GM23338 (cell line): ENCODE results near the gene ARHGAP27. TPM values are rescaled to one million over a fixed set of nuclear protein-coding genes. Genes with fewer than 3 reads are reported as not detected.

Experiments used
- ATAC-seq: fragments of 200-7000 bp; cut with Tn5 transposase; 3 replicates; pipeline ENCODE4 v1.9.1; 2020
- DNase-seq: peaks from one replicate; pipeline ENCODE4 v3.0.0-alpha.2; 2015; ENCODE audit warnings: low spot score
- H2AFZ ChIP-seq: fragments of 200-600 bp; sonication (generic); 2 replicates; pipeline ENCODE4 v1.8.0; 2016; ENCODE audit warnings: antibody characterized with exemption, mild to moderate bottlenecking, moderate library complexity
- H3F3A ChIP-seq: fragments of 200-600 bp; sonication (generic); replicated peaks from 2 replicates; pipeline ENCODE4 v1.8.0; 2017; ENCODE audit warnings: antibody characterized with exemption, mixed run types, low read depth
- H3K27ac ChIP-seq: fragments of 200-600 bp; sonication (generic); 2 replicates; pipeline ENCODE4 v1.6.1; 2016; ENCODE audit warnings: low read depth
- H3K27me3 ChIP-seq: fragments of 200-600 bp; sonication (generic); 2 replicates; pipeline ENCODE4 v1.8.0; 2016; ENCODE audit warnings: mild to moderate bottlenecking, mixed run types, moderate library complexity; ENCODE audit not compliant: insufficient read depth
- H3K36me3 ChIP-seq: fragments of 200-600 bp; sonication (generic); 2 replicates; pipeline ENCODE4 v1.8.0; 2016; ENCODE audit warnings: mild to moderate bottlenecking; ENCODE audit not compliant: insufficient read depth
- H3K4me1 ChIP-seq: fragments of 200-600 bp; sonication (generic); 2 replicates; pipeline ENCODE4 v1.8.0; 2016; ENCODE audit warnings: mild to moderate bottlenecking, moderate library complexity; ENCODE audit not compliant: insufficient read depth
- H3K4me2 ChIP-seq: fragments of 200-600 bp; sonication (generic); 2 replicates; pipeline ENCODE4 v1.7.1; 2017; ENCODE audit warnings: mixed run types
- H3K4me3 ChIP-seq: fragments of 200-600 bp; sonication (generic); 2 replicates; pipeline ENCODE4 v1.6.1; 2016; ENCODE audit warnings: mixed run types
- H3K79me2 ChIP-seq: fragments of 200-600 bp; sonication (generic); replicated peaks from 2 replicates; pipeline ENCODE4 v1.8.0; 2017; ENCODE audit warnings: mild to moderate bottlenecking; ENCODE audit not compliant: insufficient read depth
- H3K9me2 ChIP-seq: fragments of 200-600 bp; sonication (generic); 2 replicates; pipeline ENCODE4 v1.8.0; 2017; ENCODE audit not compliant: insufficient read depth
- H4K20me1 ChIP-seq: fragments of 200-600 bp; sonication (generic); replicated peaks from 2 replicates; pipeline ENCODE4 v1.8.0; 2017; ENCODE audit warnings: mild to moderate bottlenecking; ENCODE audit not compliant: insufficient read depth
- H3K27ac Mint-ChIP-seq: 2 replicates; pipeline ENCODE4 v1.8.0; 2020; ENCODE audit warnings: inconsistent platforms, mild to moderate bottlenecking, moderate library complexity, mixed read lengths
- H3K27me3 Mint-ChIP-seq: 3 replicates; pipeline ENCODE4 v1.8.0; 2022; ENCODE audit warnings: low read depth, mild to moderate bottlenecking, moderate library complexity, mixed read lengths, inconsistent platforms; ENCODE audit not compliant: insufficient read depth, poor library complexity
- H3K36me3 Mint-ChIP-seq: 3 replicates; pipeline ENCODE4 v1.8.0; 2021; ENCODE audit warnings: low read depth, mild to moderate bottlenecking, inconsistent platforms, moderate library complexity, mixed read lengths
- H3K4me1 Mint-ChIP-seq: 3 replicates; pipeline ENCODE4 v1.8.0; 2020; ENCODE audit warnings: mild to moderate bottlenecking, inconsistent platforms, mixed read lengths
- H3K4me3 Mint-ChIP-seq: 3 replicates; pipeline ENCODE4 v1.8.0; 2021; ENCODE audit warnings: moderate library complexity, mild to moderate bottlenecking, inconsistent platforms, mixed read lengths
- H3K9me3 Mint-ChIP-seq: 3 replicates; pipeline ENCODE4 v1.8.0; 2020; ENCODE audit warnings: moderate library complexity, mild to moderate bottlenecking, inconsistent platforms, mixed read lengths
- CREB1 ChIP-seq: fragments of 250-450 bp; sonication (Bioruptor Pico); IDR thresholded peaks from 2 replicates; pipeline ENCODE4 v1.5.0; 2020; ENCODE audit warnings: low read depth, mild to moderate bottlenecking, moderate library complexity
- CTCF ChIP-seq, 2 experiments: fragments of 200-600 bp in 1 of 2; sonication (generic) in 1 of 2; conservative IDR thresholded peaks; 2 replicates each; pipeline versions ENCODE4 v1.5.1 to v1.6.1; 2016 to 2017; ENCODE audit warnings: antibody characterized with exemption in 2 of 2, low read depth in 2 of 2, mild to moderate bottlenecking in 2 of 2, moderate library complexity in 1 of 2
- ETS1 ChIP-seq: IDR thresholded peaks from 2 replicates; pipeline ENCODE4 v1.6.1; 2016; ENCODE audit warnings: antibody characterized with exemption
- EZH2 ChIP-seq: fragments of 200-600 bp; sonication (generic); IDR thresholded peaks from one replicate; pipeline ENCODE4 v1.8.0; 2017; ENCODE audit warnings: antibody characterized with exemption, mild to moderate bottlenecking, low read depth; ENCODE audit not compliant: unreplicated experiment
- EZH2phosphoT487 ChIP-seq: fragments of 200-600 bp; sonication (generic); IDR thresholded peaks from one replicate; pipeline ENCODE4 v1.8.1; 2018; ENCODE audit warnings: antibody characterized with exemption; ENCODE audit not compliant: unreplicated experiment
- JUNB ChIP-seq: IDR thresholded peaks from one replicate; pipeline ENCODE4 v1.6.1; 2016; ENCODE audit warnings: antibody characterized with exemption; ENCODE audit not compliant: unreplicated experiment
- NANOG ChIP-seq: IDR thresholded peaks from 2 replicates; pipeline ENCODE4 v1.6.1; 2016; ENCODE audit warnings: antibody characterized with exemption, borderline replicate concordance
- POLR2AphosphoS5 ChIP-seq: IDR thresholded peaks from 2 replicates; pipeline ENCODE4 v1.6.1; 2016; ENCODE audit warnings: antibody characterized with exemption, low read depth
- REST ChIP-seq: IDR thresholded peaks from one replicate; pipeline ENCODE4 v1.6.1; 2018; ENCODE audit warnings: antibody characterized with exemption; ENCODE audit not compliant: unreplicated experiment
- STAT1 ChIP-seq: IDR thresholded peaks from one replicate; pipeline ENCODE4 v1.6.1; 2016; ENCODE audit warnings: antibody characterized with exemption; ENCODE audit not compliant: unreplicated experiment
- ZNF114 ChIP-seq: fragments of 250-450 bp; sonication (Bioruptor Pico); IDR thresholded peaks from 2 replicates; pipeline ENCODE4 v1.5.0; 2020; ENCODE audit warnings: mild to moderate bottlenecking, moderate library complexity
- ZNF331 ChIP-seq: fragments of 250-450 bp; sonication (Bioruptor Pico); IDR thresholded peaks from 2 replicates; pipeline ENCODE4 v1.5.0; 2020; ENCODE audit warnings: low read depth, mild to moderate bottlenecking, moderate library complexity
- ZNF462 ChIP-seq: fragments of 250-450 bp; sonication (Bioruptor Pico); IDR thresholded peaks from 2 replicates; pipeline ENCODE4 v1.5.0; 2020; ENCODE audit warnings: mild to moderate bottlenecking, moderate library complexity
- polyA plus RNA-seq: library from polyadenylated mRNA; unstranded; fragments of >200 nt; fragmentation: Nextera tagmentation; extraction: Ambion mirVana; gene quantifications from 2 replicates; pipeline ENCODE4 v1.2.1, GENCODE V29; 2016
- total RNA-seq: library from RNA; depleted of rRNA; stranded (reverse); fragments of >200 nt; shearing (Covaris generic); gene quantifications from 2 replicates; pipeline ENCODE4 v1.2.3, GENCODE V29; 2014

Gene ARHGAP27
- total and polyA plus RNA-seq, 2 experiments from 2014 or later: 5.9 to 17.7 TPM

GRCh38 chr17:45389354-45389753 is 43.3 kb downstream of the ARHGAP27 start:
- H3K36me3 ChIP-seq: no peaks in the 10 kb centered on the region
- H3K9me2 ChIP-seq: no peaks in the 10 kb centered on the region
- H2AFZ ChIP-seq: peak overlapping the region; percentile 72; the same call in 1 of the 2 replicates
- Mint-ChIP-seq H3K27me3 (peaks cover 19% of the 10 kb centered on the region), H3K9me3 (no peaks in the 10 kb centered on the region; the same call in 2 of the 3 replicates), H3K36me3 (no peaks in the 10 kb centered on the region), H3K27ac (no peak overlapping the region), H3K4me3 (no peak overlapping the region), H3K4me1 (peaks cover 10% of the 10 kb centered on the region)
- H3K79me2 ChIP-seq: no peaks in the 10 kb centered on the region
- H3K4me2 ChIP-seq: no peak overlapping the region
- DNase-seq (no peak), ATAC-seq (peak; percentile 13; the same call in 2 of the 3 replicates)
- H3K27ac ChIP-seq: no peak overlapping the region
- no peaks in the 10 kb centered on the region for H3K27me3 ChIP-seq
- no peaks in the 10 kb centered on the region; the same call in 1 of the 2 replicates for H3K4me1 ChIP-seq
- no peaks in the 10 kb centered on the region for H3F3A ChIP-seq
- no peak overlapping the region for H3K4me3 ChIP-seq
- H4K20me1 ChIP-seq: no peaks in the 10 kb centered on the region
- TF ChIP-seq JUNB: no peak
- TF ChIP-seq CTCF (conservative IDR thresholded peaks at IDR 0.05; ENCODE audit: low read depth in 2 of 2): no peak
- TF ChIP-seq CREB1 (CRISPR knock-in tag): no peak
- TF ChIP-seq ZNF331 (CRISPR knock-in tag): no peak
- no peak for TF ChIP-seq POLR2AphosphoS5
- TF ChIP-seq REST: no peak
- TF ChIP-seq EZH2: no peak
- no peak for TF ChIP-seq EZH2phosphoT487
- no peak for TF ChIP-seq ZNF114
- TF ChIP-seq STAT1: no peak
- TF ChIP-seq ETS1: no peak
- no peak for TF ChIP-seq ZNF462
- TF ChIP-seq NANOG: no peak
